ENCODE measurements around the gene CXorf38. TPM values are rescaled to one million over a fixed set of nuclear protein-coding genes. Genes with fewer than 3 reads are reported as not detected.
A peak's percentile ranks its signal among the peaks of the same experiment; 100 is the strongest.
"Not testable (repeated sequence)": the region's sequence is repeated elsewhere in the genome, so short reads cannot be mapped to it uniquely, and the experiment has no call there.

The CXorf38 gene
- total RNA-seq, 1 donor, result 29.8 TPM

GRCh38 chrX:40603446-40603845 is 43.9 kb downstream of the CXorf38 start:
- Histone ChIP-seq H3K4me1 (ENCODE audit: insufficient read depth, low read length) (no peaks in the 10 kb centered on the region), H3K4me3 (ENCODE audit: low read length) (no peak overlapping the region), H3K27me3 (ENCODE audit: insufficient read depth, low read length) (no peaks in the 10 kb centered on the region), H3K9me3 (ENCODE audit: low read depth, low read length) (no peaks in the 10 kb centered on the region)

- H3K4me3 ChIP-seq (ENCODE audit: low read length); H3K9me3 ChIP-seq (ENCODE audit: low read depth, low read length); H3K27me3 ChIP-seq (ENCODE audit: insufficient read depth, low read length); H3K4me1 ChIP-seq (ENCODE audit: insufficient read depth, low read length): not testable (repeated sequence)
These were observed 57.6 kb downstream of the CXorf38 start for GRCh38 chrX:40589616-40590321.

GRCh38 chrX:40587623-40588022 is 59.7 kb downstream of the CXorf38 start:
- not testable (repeated sequence) for H3K27me3 ChIP-seq (ENCODE audit: insufficient read depth, low read length); H3K4me3 ChIP-seq (ENCODE audit: low read length); H3K9me3 ChIP-seq (ENCODE audit: low read depth, low read length); H3K4me1 ChIP-seq (ENCODE audit: insufficient read depth, low read length)

DNA sequence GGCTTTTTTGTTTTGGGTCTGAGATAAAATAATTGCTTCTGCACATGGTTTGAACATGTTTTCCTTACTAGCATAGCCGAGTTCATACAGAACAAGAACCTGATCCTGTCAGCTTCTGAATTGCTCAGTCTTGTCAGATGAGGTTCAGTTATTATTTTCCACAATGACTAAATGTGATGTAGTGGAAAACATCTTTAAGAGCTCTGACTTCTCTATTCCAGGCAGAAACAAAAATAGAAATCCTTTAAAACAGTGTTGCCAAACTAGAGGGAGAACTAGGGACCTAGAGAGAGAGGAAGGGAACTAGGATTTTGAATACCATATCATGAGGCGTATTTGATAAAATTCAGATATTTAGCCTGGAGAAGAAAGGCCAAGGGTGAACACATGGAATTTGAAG is 64.5 kb downstream of the CXorf38 start:
- no peaks in the 10 kb centered on the region for H3K27me3 ChIP-seq (ENCODE audit: insufficient read depth, low read length)
- no peaks in the 10 kb centered on the region for H3K9me3 ChIP-seq (ENCODE audit: low read depth, low read length)
- peaks cover 43% of the 10 kb centered on the region for H3K4me1 ChIP-seq (ENCODE audit: insufficient read depth, low read length)
- H3K4me3 ChIP-seq (ENCODE audit: low read length), result no peak overlapping the region

GRCh38 chrX:40582178-40582577 is 65.2 kb downstream of the CXorf38 start:
- not testable (repeated sequence) for H3K27me3 ChIP-seq (ENCODE audit: insufficient read depth, low read length); H3K4me3 ChIP-seq (ENCODE audit: low read length); H3K9me3 ChIP-seq (ENCODE audit: low read depth, low read length)
- H3K4me1 ChIP-seq (ENCODE audit: insufficient read depth, low read length), result peaks cover 49% of the 10 kb centered on the region

DNA sequence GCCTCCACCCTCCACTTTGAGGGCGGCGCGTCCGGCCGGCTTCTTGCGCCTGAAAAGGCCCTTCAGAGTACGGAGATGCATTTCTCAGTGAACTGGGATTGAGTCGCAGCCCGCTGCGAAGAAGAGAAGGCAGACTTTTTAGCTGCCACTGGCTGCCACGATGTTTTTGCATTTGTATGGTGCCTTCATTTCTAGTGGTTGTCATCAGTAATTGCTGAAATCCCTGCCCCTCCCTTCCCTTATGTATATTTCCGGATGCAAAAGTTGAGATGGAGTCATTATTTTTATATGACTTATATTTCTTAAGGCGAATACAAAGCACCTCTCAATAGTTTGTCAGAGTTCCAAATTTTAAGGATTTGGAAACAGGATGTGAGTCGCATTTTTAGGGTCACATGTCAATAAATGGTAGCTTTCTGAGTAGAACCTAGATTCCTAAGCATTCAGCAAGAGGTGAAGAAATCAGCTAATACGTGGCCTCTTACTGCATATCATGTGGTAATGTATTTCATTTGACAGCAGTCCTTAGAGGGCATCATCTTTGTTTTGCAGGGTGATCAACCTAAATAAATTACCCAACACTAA is 65.9 kb downstream of the CXorf38 start:
- Histone ChIP-seq H3K9me3 (ENCODE audit: low read depth, low read length) (no peaks in the 10 kb centered on the region), H3K27me3 (ENCODE audit: insufficient read depth, low read length) (no peaks in the 10 kb centered on the region), H3K4me3 (ENCODE audit: low read length) (peak overlapping the region; percentile 63), H3K4me1 (ENCODE audit: insufficient read depth, low read length) (peaks cover 50% of the 10 kb centered on the region)

- H3K27me3 ChIP-seq (ENCODE audit: insufficient read depth, low read length), result no peaks in the 10 kb centered on the region
- H3K9me3 ChIP-seq (ENCODE audit: low read depth, low read length), result no peaks in the 10 kb centered on the region
- peaks cover 50% of the 10 kb centered on the region for H3K4me1 ChIP-seq (ENCODE audit: insufficient read depth, low read length)
- H3K4me3 ChIP-seq (ENCODE audit: low read length), result peak within 1 kb of the TSS; percentile 63
These were observed 66.6 kb downstream of the CXorf38 start, which contains the start of gene ATP6AP2 for GRCh38 chrX:40580537-40581335. Gene ATP6AP2, plus strand, starts transcription at chrX:40580970. Its CDS starts 96 bp downstream, at chrX:40581066.

GRCh38 chrX:40579900-40580536 is 67.3 kb downstream of the CXorf38 start:
- Histone ChIP-seq H3K27me3 (ENCODE audit: insufficient read depth, low read length) (no peaks in the 10 kb centered on the region), H3K4me3 (ENCODE audit: low read length) (peak overlapping the region; percentile 63), H3K9me3 (ENCODE audit: low read depth, low read length) (no peaks in the 10 kb centered on the region), H3K4me1 (ENCODE audit: insufficient read depth, low read length) (peaks cover 50% of the 10 kb centered on the region)

- Histone ChIP-seq H3K4me1 (ENCODE audit: insufficient read depth, low read length) (peaks cover 50% of the 10 kb centered on the region), H3K4me3 (ENCODE audit: low read length) (no peak overlapping the region), H3K9me3 (ENCODE audit: low read depth, low read length) (no peaks in the 10 kb centered on the region), H3K27me3 (ENCODE audit: insufficient read depth, low read length) (no peaks in the 10 kb centered on the region)
These were observed 68.2 kb downstream of the CXorf38 start for GRCh38 chrX:40579141-40579540.

DNA sequence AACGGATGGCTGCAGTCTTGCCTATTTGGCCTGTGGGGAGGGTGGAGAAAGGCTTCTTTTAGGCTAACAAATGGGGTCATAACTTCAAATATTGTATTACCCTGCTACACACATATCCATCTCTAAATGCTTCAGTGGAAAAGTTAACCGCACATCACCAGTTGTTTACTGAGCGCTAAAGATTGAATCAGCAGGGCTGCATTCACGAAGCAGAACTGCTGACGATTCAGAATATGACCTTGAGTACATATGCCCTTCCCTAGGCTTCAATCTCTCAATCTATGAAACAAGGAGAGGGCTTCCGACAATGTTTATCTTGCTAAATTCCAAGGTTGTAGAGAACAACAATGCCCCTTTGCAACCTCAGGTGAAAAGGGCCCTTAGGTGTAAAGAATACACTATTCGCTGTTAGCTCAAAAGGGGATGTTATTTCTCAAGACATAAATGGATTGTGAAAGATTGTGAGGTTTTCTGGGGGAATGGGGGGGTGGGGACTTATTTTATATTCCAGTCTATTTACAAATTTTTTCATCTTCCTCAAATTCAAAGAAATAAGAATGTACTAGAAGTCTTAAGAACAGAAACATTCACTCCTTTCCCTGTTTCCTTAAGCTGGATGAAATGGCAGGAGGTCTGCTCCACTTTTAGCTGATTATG is 69.2 kb downstream of the CXorf38 start:
- Histone ChIP-seq H3K9me3 (ENCODE audit: low read depth, low read length) (no peaks in the 10 kb centered on the region), H3K4me3 (ENCODE audit: low read length) (no peak overlapping the region), H3K27me3 (ENCODE audit: insufficient read depth, low read length) (no peaks in the 10 kb centered on the region), H3K4me1 (ENCODE audit: insufficient read depth, low read length) (peaks cover 49% of the 10 kb centered on the region)

Other genes with a start within 250 kb of the CXorf38 start
- 167 TPM for gene ATP6AP2, start 66.6 kb downstream of the CXorf38 start, total RNA-seq
- gene MPC1L, start 24.1 kb downstream of the CXorf38 start, total RNA-seq, result not detected
- 64.5 TPM for gene MED14, start 88.0 kb upstream of the CXorf38 start, total RNA-seq